ENCODE results near the gene ZNF423.

GRCh38 chr16:49556606-49557446, 299.1 kb downstream of the ZNF423 start:
- TF ChIP-seq TAF1 (IDR thresholded peaks at IDR 0.05; ENCODE audit: borderline replicate concordance, low read depth, low read length) (no peak), CTCF (IDR thresholded peaks at IDR 0.05) (peak; percentile 62), REST (IDR thresholded peaks at IDR 0.05; ENCODE audit: low read depth, low read length) (no peak), FOXM1 (IDR thresholded peaks at IDR 0.05; ENCODE audit: low read depth) (no peak)
